Activated naive CD4-positive, alpha-beta T cell treated with anti-CD3 and anti-CD28 coated beads for 36 hours (primary cell): Measurements from ENCODE around the gene LORICRIN. TPM values are rescaled to one million over a fixed set of nuclear protein-coding genes. Genes with fewer than 3 reads are reported as not detected.

Experiments used
- CTCF ChIA-PET: fragments of 350-600 bp; sonication (Branson Sonifier 250); formaldehyde crosslinking; loops from one replicate; lab custom pipeline; 2021; ENCODE audit warnings: antibody characterized with exemption; lab: Charles Lee
- DNase-seq: peaks from one replicate; pipeline ENCODE4 v3.0.0-alpha.2; 2020
- H3K27ac Mint-ChIP-seq: one replicate; pipeline ENCODE4 v1.8.0; 2021; ENCODE audit warnings: mild to moderate bottlenecking, mixed read lengths
- H3K27me3 Mint-ChIP-seq: one replicate; pipeline ENCODE4 v1.8.0; 2021; ENCODE audit warnings: low read depth, mixed read lengths
- H3K36me3 Mint-ChIP-seq: one replicate; pipeline ENCODE4 v1.8.0; 2021; ENCODE audit warnings: low read depth, mixed read lengths
- H3K4me1 Mint-ChIP-seq: one replicate; pipeline ENCODE4 v1.8.0; 2021; ENCODE audit warnings: low read depth, mixed read lengths
- H3K4me3 Mint-ChIP-seq: one replicate; pipeline ENCODE4 v1.8.0; 2021; ENCODE audit warnings: mild to moderate bottlenecking, moderate library complexity, mixed read lengths
- H3K9me3 Mint-ChIP-seq: one replicate; pipeline ENCODE4 v1.8.0; 2021; ENCODE audit warnings: mixed read lengths
- intact Hi-C: fragments of 100-400 bp; cut with micrococcal nuclease; formaldehyde crosslinking; loops from one replicate; pipeline ENCODE4 v1.15.1; 2023
- total RNA-seq, 2 experiments: library from RNA; stranded (reverse); gene quantifications; one replicate each; pipeline ENCODE4 v1.2.3, GENCODE V29; 2021

LORICRIN gene
- total RNA-seq, 2 experiments from 2014 or later = not detected

DNA sequence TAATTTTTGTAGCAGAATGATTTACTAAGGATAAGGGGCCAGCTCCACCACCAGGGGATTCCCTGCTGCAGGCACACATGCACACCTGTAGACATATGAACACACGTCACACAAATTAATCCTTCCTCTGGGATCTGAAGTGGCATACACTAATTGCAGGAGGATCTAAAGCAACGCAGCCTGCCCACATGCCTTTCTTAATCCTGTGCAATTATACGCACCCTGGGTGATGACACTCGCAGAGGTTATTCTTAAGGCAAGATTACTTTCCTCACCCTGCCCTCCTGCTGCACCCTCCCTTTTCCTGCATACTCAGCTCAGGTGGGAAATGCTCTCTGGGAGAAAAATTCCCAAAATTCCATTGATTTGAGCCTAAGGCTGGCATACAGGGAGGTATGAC is 7.5 kb upstream of the LORICRIN start:
- no peaks in the 10 kb centered on the region for H3K36me3 Mint-ChIP-seq

DNA sequence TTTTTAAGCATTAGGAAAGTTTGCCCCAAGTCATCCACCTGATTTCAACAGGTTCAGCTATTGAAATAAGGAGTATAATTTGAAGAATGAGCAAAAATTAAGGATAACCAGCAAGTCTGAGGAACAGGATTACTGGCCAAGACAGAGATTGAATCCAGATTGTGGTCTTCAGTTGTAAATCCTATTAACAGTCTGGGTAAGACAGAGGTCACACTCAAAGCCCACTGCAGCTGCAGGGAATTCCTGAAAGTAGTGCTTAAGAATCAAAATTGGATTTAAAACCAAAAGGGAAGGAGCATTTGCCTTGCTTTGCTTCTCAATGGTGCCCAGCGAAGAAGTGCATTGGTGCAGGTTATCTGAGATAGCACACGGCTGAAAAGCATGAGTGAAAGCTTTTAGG is 6.4 kb upstream of the LORICRIN start:
- CTCF ChIA-PET = interaction anchor here (0.7 kb wide), 1 partner anchor 37 kb away, joined by 3 read pairs; no protein-coding TSS in a partner anchor
- no peaks in the 10 kb centered on the region for H3K4me1 Mint-ChIP-seq
- peaks cover 15% of the 10 kb centered on the region for H3K27me3 Mint-ChIP-seq
- H3K9me3 Mint-ChIP-seq = no peaks in the 10 kb centered on the region
- H3K27ac Mint-ChIP-seq = no peak overlapping the region
- no peaks in the 10 kb centered on the region for H3K36me3 Mint-ChIP-seq
- intact Hi-C loops = no loop called here
- DNase-seq = no peak
- H3K4me3 Mint-ChIP-seq = no peak overlapping the region

More for the DNA sequence above, 7.5 kb upstream of the LORICRIN start:
- H3K27me3 Mint-ChIP-seq = peaks cover 22% of the 10 kb centered on the region
- H3K4me3 Mint-ChIP-seq = no peak overlapping the region
- intact Hi-C loops = no loop called here
- no peak overlapping the region for H3K27ac Mint-ChIP-seq
- H3K9me3 Mint-ChIP-seq = no peaks in the 10 kb centered on the region
- no peak for DNase-seq
- no peaks in the 10 kb centered on the region for H3K4me1 Mint-ChIP-seq
- CTCF ChIA-PET = interaction anchor here (0.7 kb wide), 2 partner anchors 13 to 23 kb away, joined by 3 read pairs; no protein-coding TSS in a partner anchor

DNA sequence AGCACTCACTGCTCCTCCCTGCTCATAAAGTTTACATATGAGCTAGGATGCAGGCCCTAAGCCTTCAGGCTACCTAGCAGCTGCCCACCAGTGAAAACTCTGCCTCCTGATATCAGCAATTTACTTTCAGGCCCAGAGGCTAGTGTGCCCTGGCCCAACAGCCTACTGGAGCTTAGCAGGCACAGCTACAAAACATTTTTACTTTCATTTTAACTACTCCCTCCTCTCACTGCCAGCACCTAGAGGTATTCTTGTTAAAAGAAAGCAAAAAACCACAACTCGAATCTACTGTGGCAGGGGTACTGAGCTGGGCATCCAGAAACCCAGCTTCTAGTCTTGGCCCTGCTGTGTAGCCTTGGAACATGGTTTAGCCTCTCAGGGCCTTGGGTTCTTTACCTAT is 5.8 kb upstream of the LORICRIN start:
- no peaks in the 10 kb centered on the region for H3K9me3 Mint-ChIP-seq
- intact Hi-C loops = no loop called here
- H3K27ac Mint-ChIP-seq = no peak overlapping the region
- H3K4me1 Mint-ChIP-seq = no peaks in the 10 kb centered on the region
- CTCF ChIA-PET = interaction anchor here (0.6 to 0.7 kb wide), 2 partner anchors 9 to 36 kb away, joined by 3 read pairs; no protein-coding TSS in a partner anchor
- DNase-seq = no peak
- H3K27me3 Mint-ChIP-seq = peaks cover 15% of the 10 kb centered on the region
- H3K36me3 Mint-ChIP-seq = no peaks in the 10 kb centered on the region
- H3K4me3 Mint-ChIP-seq = no peak overlapping the region

DNA sequence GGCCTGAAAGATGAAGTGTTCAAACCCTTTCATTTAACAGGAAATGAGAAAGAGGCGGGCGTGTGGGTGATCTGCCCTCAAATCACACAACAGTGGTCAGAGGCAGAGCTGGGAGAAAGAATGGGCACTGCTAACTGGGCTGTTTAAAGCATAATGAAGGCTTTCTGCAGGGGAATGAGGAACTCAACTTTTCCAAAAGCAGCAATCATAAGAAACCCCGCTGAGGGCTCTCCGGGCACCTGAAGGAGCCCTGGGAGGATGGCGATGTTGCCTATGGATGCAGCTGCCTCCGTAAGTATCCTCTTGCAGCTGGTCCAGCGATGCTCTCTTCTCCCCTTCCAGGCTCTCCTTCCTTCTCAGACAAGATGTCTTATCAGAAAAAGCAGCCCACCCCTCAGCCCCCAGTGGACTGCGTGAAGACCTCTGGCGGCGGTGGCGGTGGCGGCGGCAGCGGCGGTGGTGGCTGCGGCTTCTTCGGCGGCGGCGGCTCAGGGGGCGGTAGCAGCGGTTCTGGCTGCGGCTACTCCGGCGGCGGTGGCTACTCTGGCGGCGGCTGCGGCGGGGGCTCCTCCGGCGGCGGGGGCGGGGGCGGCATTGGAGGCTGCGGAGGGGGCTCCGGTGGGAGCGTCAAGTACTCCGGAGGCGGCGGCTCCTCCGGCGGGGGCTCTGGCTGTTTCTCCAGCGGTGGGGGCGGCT is 1.2 kb downstream of the LORICRIN start:
- H3K27me3 Mint-ChIP-seq = peaks cover 42% of the 10 kb centered on the region
- no peaks in the 10 kb centered on the region for H3K36me3 Mint-ChIP-seq
- peak; percentile 23 for DNase-seq
- H3K4me3 Mint-ChIP-seq = peak overlapping the region; percentile 33
- H3K27ac Mint-ChIP-seq = no peak overlapping the region
- CTCF ChIA-PET = interaction anchor here (1.1 kb wide), 1 partner anchor 11 kb away, joined by 3 read pairs; no protein-coding TSS in a partner anchor
- peaks cover 22% of the 10 kb centered on the region for H3K4me1 Mint-ChIP-seq
- H3K9me3 Mint-ChIP-seq = no peaks in the 10 kb centered on the region
- intact Hi-C loops = no loop called here

DNA sequence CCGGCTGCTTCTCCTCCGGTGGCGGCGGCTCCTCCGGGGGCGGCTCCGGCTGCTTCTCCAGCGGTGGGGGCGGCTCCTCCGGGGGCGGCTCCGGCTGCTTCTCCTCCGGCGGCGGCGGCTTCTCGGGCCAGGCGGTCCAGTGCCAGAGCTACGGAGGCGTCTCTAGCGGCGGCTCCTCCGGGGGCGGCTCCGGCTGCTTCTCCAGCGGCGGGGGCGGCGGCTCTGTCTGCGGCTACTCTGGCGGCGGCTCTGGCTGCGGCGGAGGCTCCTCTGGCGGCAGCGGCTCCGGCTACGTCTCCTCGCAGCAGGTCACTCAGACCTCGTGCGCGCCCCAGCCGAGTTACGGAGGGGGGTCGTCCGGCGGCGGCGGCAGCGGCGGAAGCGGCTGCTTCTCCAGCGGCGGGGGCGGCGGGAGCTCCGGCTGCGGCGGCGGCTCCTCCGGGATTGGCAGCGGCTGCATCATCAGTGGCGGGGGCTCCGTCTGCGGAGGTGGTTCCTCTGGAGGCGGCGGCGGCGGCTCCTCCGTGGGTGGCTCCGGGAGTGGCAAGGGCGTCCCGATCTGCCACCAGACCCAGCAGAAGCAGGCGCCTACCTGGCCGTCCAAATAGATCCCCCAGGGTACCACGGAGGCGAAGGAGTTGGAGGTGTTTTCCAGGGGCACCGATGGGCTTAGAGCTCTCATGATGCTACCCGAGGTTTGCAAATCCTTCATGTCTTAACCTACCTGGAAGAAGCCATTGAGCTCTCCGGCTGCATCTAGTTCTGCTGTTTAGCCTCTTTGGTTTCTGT is 2.0 kb downstream of the LORICRIN start:
- Mint-ChIP-seq H3K27me3 (peaks cover 48% of the 10 kb centered on the region), H3K4me1 (peaks cover 22% of the 10 kb centered on the region), H3K9me3 (no peaks in the 10 kb centered on the region), H3K27ac (no peak overlapping the region), H3K4me3 (peak overlapping the region; percentile 38), H3K36me3 (no peaks in the 10 kb centered on the region)
- CTCF ChIA-PET = interaction anchor here (1.9 kb wide), 1 partner anchor 234 kb away, joined by 4 read pairs; no protein-coding TSS in a partner anchor
- intact Hi-C loops = no loop called here
- peak; percentile 23 for DNase-seq

DNA sequence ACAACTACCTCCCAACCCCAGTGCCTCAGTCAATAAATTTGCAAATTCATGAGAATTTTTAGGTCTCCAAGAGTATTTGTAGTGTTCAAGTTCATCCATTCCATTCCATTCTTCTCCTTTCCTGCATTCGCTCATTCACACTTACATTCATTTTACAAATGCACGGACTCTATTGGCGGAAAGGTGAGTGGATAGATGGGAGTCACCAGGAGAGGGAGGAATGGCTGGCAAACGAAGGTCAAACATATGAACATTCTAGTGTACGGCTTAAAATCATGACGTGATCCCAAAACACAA is 2.5 kb downstream of the LORICRIN start:
- DNase-seq = no peak
- Mint-ChIP-seq H3K27ac (no peak overlapping the region), H3K4me1 (peaks cover 22% of the 10 kb centered on the region), H3K36me3 (no peaks in the 10 kb centered on the region), H3K27me3 (peaks cover 53% of the 10 kb centered on the region), H3K4me3 (peak overlapping the region; percentile 38), H3K9me3 (no peaks in the 10 kb centered on the region)
- intact Hi-C loops = no loop called here
- CTCF ChIA-PET = interaction anchor here (0.6 to 1.9 kb wide), 2 partner anchors 8 to 233 kb away, joined by 3 to 4 read pairs; no protein-coding TSS in a partner anchor

DNA sequence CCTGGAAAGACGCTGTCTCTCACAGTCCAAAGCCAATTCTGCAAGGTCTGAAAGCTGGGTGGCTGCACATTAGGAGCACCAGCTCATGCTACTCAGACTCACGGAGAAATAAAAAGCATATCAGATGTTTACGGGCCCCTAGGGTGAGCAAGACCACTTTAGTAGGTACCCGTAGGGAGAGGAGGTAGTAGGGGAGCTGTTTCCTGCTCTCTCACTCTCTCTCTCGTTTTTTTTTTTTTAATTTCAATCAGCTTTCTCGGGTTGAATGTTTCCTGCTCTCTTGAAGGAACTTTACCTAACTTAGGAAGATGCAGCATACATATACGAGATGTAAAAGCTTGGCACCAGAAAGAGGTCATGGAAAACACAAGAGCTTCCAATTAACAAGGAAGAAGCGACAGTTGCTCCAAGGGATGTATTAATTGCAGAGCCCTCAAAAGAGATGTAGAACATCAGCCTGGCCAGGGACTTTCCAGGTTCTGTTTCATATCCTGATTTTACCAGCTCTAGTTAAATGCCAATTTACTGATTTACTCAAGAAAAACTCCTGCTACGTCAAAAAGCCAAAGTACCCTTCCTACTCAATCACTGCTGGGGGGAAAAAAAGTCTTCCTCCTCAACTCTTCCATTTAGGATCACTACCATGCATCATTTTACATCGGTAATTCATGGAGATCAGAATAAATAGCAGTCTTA is 3.1 kb downstream of the LORICRIN start:
- no peak overlapping the region for H3K27ac Mint-ChIP-seq
- DNase-seq = no peak
- no peaks in the 10 kb centered on the region for H3K36me3 Mint-ChIP-seq
- H3K4me1 Mint-ChIP-seq = peaks cover 22% of the 10 kb centered on the region
- intact Hi-C loops = no loop called here
- CTCF ChIA-PET = interaction anchor here (0.6 to 1.9 kb wide), 3 partner anchors 9 to 233 kb away, joined by 3 to 4 read pairs (median 4); no protein-coding TSS in a partner anchor
- H3K9me3 Mint-ChIP-seq = no peaks in the 10 kb centered on the region
- peak overlapping the region; percentile 10 for H3K4me3 Mint-ChIP-seq
- peaks cover 54% of the 10 kb centered on the region for H3K27me3 Mint-ChIP-seq

DNA sequence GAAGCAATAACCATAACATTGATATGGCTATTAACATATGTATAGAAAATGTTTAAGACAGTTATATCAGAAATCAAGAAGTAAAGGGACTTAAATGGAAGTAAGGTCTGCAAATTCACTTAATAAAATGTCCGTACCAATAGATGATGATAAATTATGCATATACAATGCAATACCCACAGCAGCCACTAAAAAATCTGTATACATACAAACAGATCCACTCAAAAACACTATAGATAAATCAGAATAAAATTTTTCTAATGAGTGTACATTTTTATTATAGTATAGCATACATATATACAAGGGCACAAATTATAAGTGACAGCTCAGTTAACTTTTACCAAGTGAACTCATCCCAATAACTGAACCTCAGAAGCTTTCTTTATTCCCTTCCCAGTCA is 6.0 kb downstream of the LORICRIN start:
- Mint-ChIP-seq H3K4me1 (peaks cover 19% of the 10 kb centered on the region), H3K27me3 (peaks cover 60% of the 10 kb centered on the region), H3K9me3 (no peaks in the 10 kb centered on the region), H3K27ac (no peak overlapping the region), H3K4me3 (no peak overlapping the region), H3K36me3 (no peaks in the 10 kb centered on the region)
- DNase-seq = no peak
- CTCF ChIA-PET = no interaction called here
- intact Hi-C loops = no loop called here

DNA sequence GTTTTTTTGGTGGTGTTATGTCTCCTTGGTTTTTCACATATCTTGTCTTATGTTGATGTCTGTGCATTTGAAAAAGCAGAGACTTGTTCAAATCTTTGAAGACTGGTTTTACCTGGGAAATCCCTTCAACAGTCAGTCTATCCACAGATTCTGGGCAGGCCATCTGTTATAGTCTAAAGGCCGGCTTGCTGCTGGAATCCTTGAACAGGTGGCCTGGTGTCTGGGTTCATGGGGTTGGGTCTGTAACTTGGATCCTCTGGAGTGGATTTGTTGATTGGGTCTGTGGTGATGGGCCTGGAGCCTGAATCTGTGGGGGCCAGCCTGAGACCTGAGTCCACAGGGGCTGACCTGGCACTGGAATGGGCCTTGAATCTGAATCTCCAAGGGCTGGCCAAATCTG is 12.2 kb downstream of the LORICRIN start:
- CTCF ChIA-PET = no interaction called here
- H3K9me3 Mint-ChIP-seq = no peaks in the 10 kb centered on the region
- no peak overlapping the region for H3K4me3 Mint-ChIP-seq
- no peaks in the 10 kb centered on the region for H3K4me1 Mint-ChIP-seq
- peaks cover 39% of the 10 kb centered on the region for H3K27me3 Mint-ChIP-seq
- H3K36me3 Mint-ChIP-seq = no peaks in the 10 kb centered on the region
- intact Hi-C loops = no loop called here
- DNase-seq = no peak
- H3K27ac Mint-ChIP-seq = no peak overlapping the region

DNA sequence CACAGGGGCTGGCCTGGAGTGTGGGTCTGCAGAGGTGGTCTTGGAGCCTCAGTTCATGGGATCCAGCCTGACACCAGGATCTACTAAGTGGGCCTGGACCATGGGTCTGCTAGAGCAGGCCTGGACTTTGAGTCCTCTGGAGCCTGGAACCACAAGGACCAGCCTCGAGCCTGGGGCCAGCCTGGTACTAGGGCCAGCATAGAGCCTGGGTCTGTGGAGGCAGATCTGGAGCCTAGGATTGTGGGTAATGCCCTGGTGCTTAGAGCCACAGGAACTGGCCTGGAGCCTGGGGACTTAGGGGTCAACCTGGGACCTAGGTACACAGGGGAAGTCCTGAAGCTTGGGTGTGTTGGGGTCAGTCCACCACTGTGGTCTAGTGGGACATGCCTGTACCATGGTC is 12.7 kb downstream of the LORICRIN start:
- Mint-ChIP-seq H3K27ac (no peak overlapping the region), H3K4me3 (no peak overlapping the region), H3K9me3 (no peaks in the 10 kb centered on the region), H3K27me3 (peaks cover 36% of the 10 kb centered on the region), H3K4me1 (no peaks in the 10 kb centered on the region), H3K36me3 (no peaks in the 10 kb centered on the region)
- CTCF ChIA-PET = interaction anchor here (0.6 kb wide), 1 partner anchor 533 kb away, joined by 3 read pairs; no protein-coding TSS in a partner anchor
- intact Hi-C loops = no loop called here
- no peak for DNase-seq

DNA sequence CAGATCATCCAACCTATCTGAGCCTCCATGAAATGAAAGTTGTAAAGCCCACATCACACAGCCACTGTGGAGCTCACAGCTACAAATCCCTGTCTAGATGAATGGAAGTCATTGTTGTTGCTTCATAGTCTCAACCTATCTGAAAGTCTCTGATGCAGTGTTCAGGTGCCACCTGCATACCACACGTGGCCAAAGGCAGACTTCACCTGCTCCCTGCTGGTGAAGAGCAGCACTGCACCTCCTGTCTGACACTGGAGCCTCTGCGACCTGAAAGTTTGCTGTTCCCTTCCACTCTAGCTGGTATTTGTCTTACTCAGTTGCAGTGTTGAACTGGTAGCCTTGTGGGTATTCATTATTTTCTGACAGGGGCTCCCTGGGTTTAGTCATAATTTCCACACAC is 18.4 kb downstream of the LORICRIN start:
- no peaks in the 10 kb centered on the region for H3K36me3 Mint-ChIP-seq
- intact Hi-C loops = loop anchor here (1.0 kb wide), 1 partner anchor 409 kb away; no protein-coding TSS in a partner anchor
- CTCF ChIA-PET = interaction anchor here (0.6 to 0.7 kb wide), 2 partner anchors 49 to 947 kb away, joined by 3 read pairs; no protein-coding TSS in a partner anchor
- no peaks in the 10 kb centered on the region for H3K4me1 Mint-ChIP-seq
- peaks cover 9% of the 10 kb centered on the region for H3K27me3 Mint-ChIP-seq
- H3K9me3 Mint-ChIP-seq = no peaks in the 10 kb centered on the region
- DNase-seq = peak; percentile 74
- H3K27ac Mint-ChIP-seq = no peak overlapping the region
- no peak overlapping the region for H3K4me3 Mint-ChIP-seq
